ENCODE data around the gene SNED1. TPM values are rescaled to one million over a fixed set of nuclear protein-coding genes. Genes with fewer than 3 reads are reported as not detected.

The SNED1 gene
- total RNA-seq, 1 experiment from 2014 or later: 3.2 TPM

- no peaks in the 10 kb centered on the region for H3K9me3 Mint-ChIP-seq
- DNase-seq (ENCODE audit: low spot score) (no peak), ATAC-seq (no peak)
- H3K4me1 Mint-ChIP-seq: peaks cover 5% of the 10 kb centered on the region; the same call in 1 of the 2 replicates
- CTCF ChIA-PET: interaction anchor here (0.9 kb wide), 1 partner anchor 48 kb away, joined by 6 read pairs; no protein-coding TSS in a partner anchor
- H3K27ac Mint-ChIP-seq: peak overlapping the region; percentile 78; the same call in 1 of the 2 replicates
- POLR2A ChIA-PET: no interaction called here
- H3K27me3 Mint-ChIP-seq (ENCODE audit: low read depth): no peaks in the 10 kb centered on the region
- H3K36me3 Mint-ChIP-seq: no peaks in the 10 kb centered on the region
- H3K4me3 Mint-ChIP-seq: no peak overlapping the region
- no peak for TF ChIP-seq JUN (CRISPR knock-in tag; IDR thresholded peaks at IDR 0.05)
- TF ChIP-seq PRDM15 (CRISPR knock-in tag; IDR thresholded peaks at IDR 0.05): peak; percentile 76
These were observed 35.9 kb upstream of the SNED1 start for GRCh38 chr2:240962300-240963064.

- no peak overlapping the region for H3K27ac Mint-ChIP-seq
- no peaks in the 10 kb centered on the region for H3K36me3 Mint-ChIP-seq
- H3K4me3 Mint-ChIP-seq: no peak overlapping the region
- POLR2A ChIA-PET: no interaction called here
- no peak for ATAC-seq
- no peak for TF ChIP-seq ATF1 (CRISPR knock-in tag; IDR thresholded peaks at IDR 0.05)
- H3K4me1 Mint-ChIP-seq: peaks cover 5% of the 10 kb centered on the region; the same call in 1 of the 2 replicates
- H3K9me3 Mint-ChIP-seq: no peaks in the 10 kb centered on the region
- no peaks in the 10 kb centered on the region for H3K27me3 Mint-ChIP-seq (ENCODE audit: low read depth)
- DNase-seq (ENCODE audit: low spot score): no peak
- CTCF ChIA-PET: interaction anchor here (1.0 kb wide), 1 partner anchor 20 kb away, joined by 4 read pairs; no protein-coding TSS in a partner anchor
These were observed 35.2 kb upstream of the SNED1 start for GRCh38 chr2:240963065-240963867.

- Mint-ChIP-seq H3K27ac (no peak overlapping the region), H3K4me3 (no peak overlapping the region)
- POLR2A ChIA-PET: no interaction called here
- no peak for TF ChIP-seq TP53 (CRISPR knock-in tag; IDR thresholded peaks at IDR 0.05)
- no peak for TF ChIP-seq AR (CRISPR knock-in tag; IDR thresholded peaks at IDR 0.05)
- no peak for TF ChIP-seq ZNF232 (CRISPR knock-in tag; IDR thresholded peaks at IDR 0.05)
- TF ChIP-seq ZNF219 (CRISPR knock-in tag; IDR thresholded peaks at IDR 0.05; ENCODE audit: borderline replicate concordance): no peak
- TF ChIP-seq GRHL2 (CRISPR knock-in tag; IDR thresholded peaks at IDR 0.05; ENCODE audit: insufficient replicate concordance, severe bottlenecking): no peak
- TF ChIP-seq HMGXB4 (CRISPR knock-in tag; IDR thresholded peaks at IDR 0.05): no peak
- no peak for TF ChIP-seq SMAD4 (CRISPR knock-in tag; IDR thresholded peaks at IDR 0.05)
- TF ChIP-seq NFATC4 (CRISPR knock-in tag; IDR thresholded peaks at IDR 0.05): no peak
- TF ChIP-seq FOXP4 (CRISPR knock-in tag; IDR thresholded peaks at IDR 0.05): no peak
- no peak for TF ChIP-seq CTCF (IDR thresholded peaks at IDR 0.05)
These were observed 34.3 kb upstream of the SNED1 start for GRCh38 chr2:240963868-240964703.

More at GRCh38 chr2:240963868-240964703, 34.3 kb upstream of the SNED1 start:
- Mint-ChIP-seq H3K27me3 (ENCODE audit: low read depth) (no peaks in the 10 kb centered on the region), H3K9me3 (no peaks in the 10 kb centered on the region), H3K4me1 (peaks cover 5% of the 10 kb centered on the region; the same call in 1 of the 2 replicates), H3K36me3 (no peaks in the 10 kb centered on the region)
- ATAC-seq (no peak), DNase-seq (ENCODE audit: low spot score) (no peak)
- CTCF ChIA-PET: interaction anchor here (1.0 kb wide), 1 partner anchor 20 kb away, joined by 4 read pairs; no protein-coding TSS in a partner anchor
